ENCODE data around the gene DDX5. TPM values are rescaled to one million over a fixed set of nuclear protein-coding genes. Genes with fewer than 3 reads are reported as not detected.

Gene DDX5
- polyA plus RNA-seq, 1 of the 3 experiments (the other 2 are of a cell fraction), result 1,642 TPM

- 89% methylated on average over 6 of the region's 6 CpGs for WGBS (ENCODE audit: low lambda C conversion rate)
- Histone ChIP-seq H3K27me3 (ENCODE audit: insufficient read depth) (no peaks in the 10 kb centered on the region), H3K9me3 (no peaks in the 10 kb centered on the region), H3K36me3 (replicated peaks in 1 of 2; ENCODE audit: control insufficient read depth in 1 of 2, insufficient read depth in 2 of 2, low read length in 1 of 2) (peaks cover 86 to 94% of the 10 kb centered on the region in 2 experiments), H3K4me2 (no peak overlapping the region), H3F3A (replicated peaks; ENCODE audit: insufficient read depth) (peaks cover 98% of the 10 kb centered on the region), H2AFZ (ENCODE audit: low read depth) (no peak overlapping the region), H3K4me3 (ENCODE audit: low read depth in 2 of 2, low read length in 1 of 2) (no peak overlapping the region), H3K9ac (no peak overlapping the region), H3K4me1 (ENCODE audit: control insufficient read depth in 1 of 2, insufficient read depth in 2 of 2, low read depth in 1 of 2, low read length in 1 of 2) (no peaks in the 10 kb centered on the region), H3K79me2 (ENCODE audit: insufficient read depth) (peaks cover 3% of the 10 kb centered on the region; the same call in 1 of the 2 replicates), H3K27ac (ENCODE audit: low read depth in 2 of 2, low read length in 1 of 2) (no peak overlapping the region), H3K9me2 (no peaks in the 10 kb centered on the region), H4K20me1 (ENCODE audit: insufficient read depth) (no peaks in the 10 kb centered on the region)
- POLR2A ChIA-PET, result interaction anchor here (1.3 kb wide), 1 partner anchor 29 kb away, joined by 3 read pairs; the partner anchor contains the start of genes CEP95 and DDX5
- no peak for DNase-seq
- CTCF ChIA-PET, result interaction anchor here (0.6 to 3.3 kb wide), 3 partner anchors 9 to 116 kb away, joined by 3 to 18 read pairs (median 6); no protein-coding TSS in a partner anchor
- TF ChIP-seq GATA2 (CRISPR knock-in tag; IDR thresholded peaks at IDR 0.05) (no peak), SIN3A (IDR thresholded peaks at IDR 0.05; ENCODE audit: borderline replicate concordance, low read depth, low read length) (no peak), FOXJ3 (CRISPR knock-in tag; IDR thresholded peaks at IDR 0.05) (no peak), TEAD4 (IDR thresholded peaks at IDR 0.05; ENCODE audit: borderline replicate concordance, insufficient read depth) (no peak), CTCF (IDR thresholded peaks at IDR 0.05) (no peak), JUND (IDR thresholded peaks at IDR 0.05) (no peak), RCOR1 (IDR thresholded peaks at IDR 0.05; ENCODE audit: low read length) (no peak), NRF1 (IDR thresholded peaks at IDR 0.05; ENCODE audit: low read depth, low read length) (no peak), YY1 (IDR thresholded peaks at IDR 0.05; ENCODE audit: low read depth) (no peak), FOXM1 (IDR thresholded peaks at IDR 0.05; ENCODE audit: low read depth) (no peak), USF1 (IDR thresholded peaks at IDR 0.05; ENCODE audit: borderline replicate concordance, low read depth) (no peak), RFX5 (IDR thresholded peaks at IDR 0.05; ENCODE audit: low read length) (no peak)
- TF ChIP-seq, protein P1, sequence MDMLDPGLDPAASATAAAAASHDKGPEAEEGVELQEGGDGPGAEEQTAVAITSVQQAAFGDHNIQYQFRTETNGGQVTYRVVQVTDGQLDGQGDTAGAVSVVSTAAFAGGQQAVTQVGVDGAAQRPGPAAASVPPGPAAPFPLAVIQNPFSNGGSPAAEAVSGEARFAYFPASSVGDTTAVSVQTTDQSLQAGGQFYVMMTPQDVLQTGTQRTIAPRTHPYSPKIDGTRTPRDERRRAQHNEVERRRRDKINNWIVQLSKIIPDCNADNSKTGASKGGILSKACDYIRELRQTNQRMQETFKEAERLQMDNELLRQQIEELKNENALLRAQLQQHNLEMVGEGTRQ (IDR thresholded peaks at IDR 0.05; ENCODE audit: borderline replicate concordance, low read depth, low read length), result no peak
- TF ChIP-seq, protein P2, sequence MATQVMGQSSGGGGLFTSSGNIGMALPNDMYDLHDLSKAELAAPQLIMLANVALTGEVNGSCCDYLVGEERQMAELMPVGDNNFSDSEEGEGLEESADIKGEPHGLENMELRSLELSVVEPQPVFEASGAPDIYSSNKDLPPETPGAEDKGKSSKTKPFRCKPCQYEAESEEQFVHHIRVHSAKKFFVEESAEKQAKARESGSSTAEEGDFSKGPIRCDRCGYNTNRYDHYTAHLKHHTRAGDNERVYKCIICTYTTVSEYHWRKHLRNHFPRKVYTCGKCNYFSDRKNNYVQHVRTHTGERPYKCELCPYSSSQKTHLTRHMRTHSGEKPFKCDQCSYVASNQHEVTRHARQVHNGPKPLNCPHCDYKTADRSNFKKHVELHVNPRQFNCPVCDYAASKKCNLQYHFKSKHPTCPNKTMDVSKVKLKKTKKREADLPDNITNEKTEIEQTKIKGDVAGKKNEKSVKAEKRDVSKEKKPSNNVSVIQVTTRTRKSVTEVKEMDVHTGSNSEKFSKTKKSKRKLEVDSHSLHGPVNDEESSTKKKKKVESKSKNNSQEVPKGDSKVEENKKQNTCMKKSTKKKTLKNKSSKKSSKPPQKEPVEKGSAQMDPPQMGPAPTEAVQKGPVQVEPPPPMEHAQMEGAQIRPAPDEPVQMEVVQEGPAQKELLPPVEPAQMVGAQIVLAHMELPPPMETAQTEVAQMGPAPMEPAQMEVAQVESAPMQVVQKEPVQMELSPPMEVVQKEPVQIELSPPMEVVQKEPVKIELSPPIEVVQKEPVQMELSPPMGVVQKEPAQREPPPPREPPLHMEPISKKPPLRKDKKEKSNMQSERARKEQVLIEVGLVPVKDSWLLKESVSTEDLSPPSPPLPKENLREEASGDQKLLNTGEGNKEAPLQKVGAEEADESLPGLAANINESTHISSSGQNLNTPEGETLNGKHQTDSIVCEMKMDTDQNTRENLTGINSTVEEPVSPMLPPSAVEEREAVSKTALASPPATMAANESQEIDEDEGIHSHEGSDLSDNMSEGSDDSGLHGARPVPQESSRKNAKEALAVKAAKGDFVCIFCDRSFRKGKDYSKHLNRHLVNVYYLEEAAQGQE (IDR thresholded peaks at IDR 0.05; ENCODE audit: low read depth, low read length), result no peak
Measured at GRCh38 chr17:64535357-64535756, 29.3 kb upstream of the DDX5 start.
